Central memory CD8-positive, alpha-beta T cell (primary cell): Measurements from ENCODE around the gene CNPY1.

Experiments
- ATAC-seq: fragments of 150-1000 bp; cut with Tn5 transposase; replicated peaks from 2 replicates; pipeline ENCODE4 v1.10.0; 2022; ENCODE audit warnings: mild to moderate bottlenecking, moderate FRiP score, moderate number of reproducible peaks; ENCODE audit not compliant: poor library complexity, severe bottlenecking; ENCODE audit errors: extremely low read depth
- DNase-seq, 2 donors: peaks; one replicate each; pipeline ENCODE4 v3.0.0; 2021; ENCODE audit warnings: low spot score in 2 of 2
- H3K27ac Mint-ChIP-seq: one replicate; pipeline ENCODE4 v1.8.0; 2022; ENCODE audit warnings: low read depth, mild to moderate bottlenecking, moderate library complexity, mixed read lengths
- H3K27me3 Mint-ChIP-seq: one replicate; pipeline ENCODE4 v1.8.0; 2022; ENCODE audit warnings: mixed read lengths
- H3K36me3 Mint-ChIP-seq: one replicate; pipeline ENCODE4 v1.8.0; 2022; ENCODE audit warnings: mild to moderate bottlenecking, moderate library complexity, mixed read lengths; ENCODE audit not compliant: insufficient read depth
- H3K4me1 Mint-ChIP-seq: one replicate; pipeline ENCODE4 v1.8.0; 2022; ENCODE audit warnings: mixed read lengths
- H3K4me3 Mint-ChIP-seq: one replicate; pipeline ENCODE4 v1.8.0; 2022; ENCODE audit warnings: mild to moderate bottlenecking, moderate library complexity, mixed read lengths
- H3K9me3 Mint-ChIP-seq: one replicate; pipeline ENCODE4 v1.8.0; 2022; ENCODE audit warnings: mixed read lengths

The CNPY1 gene

GRCh38 chr7:155483868-155484325 lies 62.5 kb downstream of the CNPY1 start:
- DNase-seq (no peak), ATAC-seq (no peak)
- no peak overlapping the region for H3K4me3 Mint-ChIP-seq
- H3K9me3 Mint-ChIP-seq = peaks cover 8% of the 10 kb centered on the region
- no peak overlapping the region for H3K27ac Mint-ChIP-seq
- H3K36me3 Mint-ChIP-seq = no peaks in the 10 kb centered on the region
- H3K4me1 Mint-ChIP-seq = peaks cover 5% of the 10 kb centered on the region
- peaks cover 52% of the 10 kb centered on the region for H3K27me3 Mint-ChIP-seq

GRCh38 chr7:155483245-155483644 lies 63.1 kb downstream of the CNPY1 start:
- H3K36me3 Mint-ChIP-seq = no peaks in the 10 kb centered on the region
- H3K4me3 Mint-ChIP-seq = no peak overlapping the region
- DNase-seq (no peak), ATAC-seq (no peak)
- H3K9me3 Mint-ChIP-seq = peaks cover 8% of the 10 kb centered on the region
- peak overlapping the region; percentile 46 for H3K27ac Mint-ChIP-seq
- peaks cover 50% of the 10 kb centered on the region for H3K27me3 Mint-ChIP-seq
- H3K4me1 Mint-ChIP-seq = peaks cover 5% of the 10 kb centered on the region

- Mint-ChIP-seq H3K27ac (peak overlapping the region; percentile 46), H3K4me3 (peak overlapping the region; percentile 32), H3K27me3 (peaks cover 50% of the 10 kb centered on the region), H3K4me1 (peaks cover 5% of the 10 kb centered on the region), H3K36me3 (no peaks in the 10 kb centered on the region), H3K9me3 (peaks cover 8% of the 10 kb centered on the region)
- ATAC-seq (peak; percentile 52), DNase-seq (no peak)
These were observed 63.7 kb downstream of the CNPY1 start for GRCh38 chr7:155482511-155483183.

GRCh38 chr7:155481764-155482163 lies 64.6 kb downstream of the CNPY1 start:
- no peaks in the 10 kb centered on the region for H3K36me3 Mint-ChIP-seq
- H3K4me1 Mint-ChIP-seq = peaks cover 5% of the 10 kb centered on the region
- H3K9me3 Mint-ChIP-seq = peaks cover 8% of the 10 kb centered on the region
- DNase-seq (no peak), ATAC-seq (no peak)
- H3K27me3 Mint-ChIP-seq = peaks cover 50% of the 10 kb centered on the region
- H3K4me3 Mint-ChIP-seq = no peak overlapping the region
- H3K27ac Mint-ChIP-seq = no peak overlapping the region

GRCh38 chr7:155477476-155477875 lies 68.9 kb downstream of the CNPY1 start:
- peaks cover under 1% of the 10 kb centered on the region for H3K36me3 Mint-ChIP-seq
- H3K9me3 Mint-ChIP-seq = peaks cover 8% of the 10 kb centered on the region
- peaks cover 80% of the 10 kb centered on the region for H3K27me3 Mint-ChIP-seq
- ATAC-seq (no peak), DNase-seq (no peak)
- no peak overlapping the region for H3K27ac Mint-ChIP-seq
- no peaks in the 10 kb centered on the region for H3K4me1 Mint-ChIP-seq
- no peak overlapping the region for H3K4me3 Mint-ChIP-seq

GRCh38 chr7:155471718-155472117 lies 74.6 kb downstream of the CNPY1 start:
- no peak overlapping the region for H3K27ac Mint-ChIP-seq
- DNase-seq (no peak), ATAC-seq (no peak)
- H3K4me3 Mint-ChIP-seq = no peak overlapping the region
- peaks cover 99% of the 10 kb centered on the region for H3K27me3 Mint-ChIP-seq
- H3K4me1 Mint-ChIP-seq = no peaks in the 10 kb centered on the region
- H3K36me3 Mint-ChIP-seq = peaks cover 3% of the 10 kb centered on the region
- no peaks in the 10 kb centered on the region for H3K9me3 Mint-ChIP-seq

- Mint-ChIP-seq H3K27me3 (peaks cover 99% of the 10 kb centered on the region), H3K4me1 (no peaks in the 10 kb centered on the region), H3K4me3 (no peak overlapping the region), H3K36me3 (peaks cover 3% of the 10 kb centered on the region), H3K9me3 (no peaks in the 10 kb centered on the region), H3K27ac (no peak overlapping the region)
- DNase-seq (no peak), ATAC-seq (no peak)
These were observed 75.4 kb downstream of the CNPY1 start for GRCh38 chr7:155470686-155471638.

- ATAC-seq = no peak
- H3K4me1 Mint-ChIP-seq = no peaks in the 10 kb centered on the region
These were observed 76.2 kb downstream of the CNPY1 start for GRCh38 chr7:155470186-155470487.

GRCh38 chr7:155469311-155470185 lies 76.8 kb downstream of the CNPY1 start:
- peaks cover 3% of the 10 kb centered on the region for H3K36me3 Mint-ChIP-seq
- H3K27me3 Mint-ChIP-seq = peaks cover 99% of the 10 kb centered on the region
- H3K27ac Mint-ChIP-seq = no peak overlapping the region
- ATAC-seq (no peak), DNase-seq (no peak)
- H3K9me3 Mint-ChIP-seq = no peaks in the 10 kb centered on the region
- no peaks in the 10 kb centered on the region for H3K4me1 Mint-ChIP-seq
- no peak overlapping the region for H3K4me3 Mint-ChIP-seq

More at GRCh38 chr7:155470186-155470487, 76.2 kb downstream of the CNPY1 start:
- Mint-ChIP-seq H3K27me3 (peaks cover 99% of the 10 kb centered on the region), H3K4me3 (no peak overlapping the region), H3K27ac (no peak overlapping the region), H3K36me3 (peaks cover 3% of the 10 kb centered on the region), H3K9me3 (no peaks in the 10 kb centered on the region)
- no peak for DNase-seq

GRCh38 chr7:155468785-155469148 lies 77.6 kb downstream of the CNPY1 start:
- DNase-seq (no peak), ATAC-seq (no peak)
- Mint-ChIP-seq H3K4me1 (no peaks in the 10 kb centered on the region), H3K27me3 (peaks cover 99% of the 10 kb centered on the region), H3K36me3 (peaks cover 3% of the 10 kb centered on the region), H3K9me3 (no peaks in the 10 kb centered on the region), H3K4me3 (no peak overlapping the region), H3K27ac (no peak overlapping the region)

GRCh38 chr7:155467846-155468784 lies 78.2 kb downstream of the CNPY1 start:
- Mint-ChIP-seq H3K9me3 (no peaks in the 10 kb centered on the region), H3K4me3 (no peak overlapping the region), H3K36me3 (peaks cover 3% of the 10 kb centered on the region), H3K4me1 (no peaks in the 10 kb centered on the region), H3K27me3 (peaks cover 99% of the 10 kb centered on the region), H3K27ac (no peak overlapping the region)
- ATAC-seq (no peak), DNase-seq (no peak)
